A549 (cell line): ENCODE measurements around the gene EYA2. TPM values are rescaled to one million over a fixed set of nuclear protein-coding genes. Genes with fewer than 3 reads are reported as not detected.

Experiments used
- ATAC-seq, 2 experiments: fragments of 200-7000 bp in 1 of 2; fragments of >200 bp in 1 of 2; cut with Nextera tagmentation in 1 of 2; cut with Tn5 transposase in 1 of 2; 3 replicates each; pipeline versions ENCODE4 v1.8.0 to v1.9.1; 2018 to 2020; ENCODE audit warnings: mild to moderate bottlenecking in 1 of 2, moderate library complexity in 1 of 2
- CTCF ChIA-PET: fragments of 300-600 bp; sonication (Branson Sonifier 250); formaldehyde crosslinking; extraction: SDS; loops from one replicate; lab custom pipeline; 2021; ENCODE audit warnings: antibody characterized with exemption, inconsistent platforms; lab: Yijun Ruan, JAX
- POLR2A ChIA-PET: fragments of 350-600 bp; formaldehyde crosslinking; extraction: SDS; loops from one replicate; lab custom pipeline; 2021; ENCODE audit warnings: antibody characterized with exemption, inconsistent platforms; lab: Yijun Ruan, JAX
- DNase-seq, 2 experiments: peaks; one replicate each; pipeline versions ENCODE4 v3.0.0 to v3.0.0-alpha.2; 2011 to 2016; ENCODE audit warnings: low read depth in 1 of 2, low spot score in 1 of 2
- FAIRE-seq: peaks from 2 replicates; lab custom pipeline; 2011; peaks lifted over from hg19 to GRCh38; lab: Jason Lieb, UNC
- H3K27ac ChIP-seq, 2 experiments: fragments of >200 bp; sonication (Bioruptor Twin); formaldehyde crosslinking; 3 replicates each; pipeline ENCODE4 v1.5.1; 2016 to 2017
- H3K4me1 ChIP-seq: fragments of >200 bp; sonication (Bioruptor Twin); formaldehyde crosslinking; 3 replicates; pipeline ENCODE4 v1.6.1; 2016
- H3K4me2 ChIP-seq: fragments of >200 bp; sonication (Bioruptor Twin); formaldehyde crosslinking; 3 replicates; pipeline ENCODE4 v1.6.1; 2016
- H3K4me3 ChIP-seq: fragments of >200 bp; sonication (Bioruptor Twin); formaldehyde crosslinking; 3 replicates; pipeline ENCODE4 v1.5.1; 2016
- H3K9me3 ChIP-seq: fragments of >200 bp; sonication (Bioruptor Twin); formaldehyde crosslinking; 3 replicates; pipeline ENCODE4 v1.6.1; 2016
- BHLHE40 ChIP-seq: IDR thresholded peaks from 2 replicates; pipeline ENCODE4 v1.6.1; 2012; ENCODE audit warnings: low read depth, low read length, inconsistent platforms
- CEBPB ChIP-seq, 2 experiments: fragments of >200 bp in 1 of 2; sonication (Bioruptor Twin) in 1 of 2; formaldehyde crosslinking in 1 of 2; IDR thresholded peaks; 2 replicates each; pipeline ENCODE4 v1.6.1; 2012 to 2016
- CHD4 ChIP-seq: fragments of 200-600 bp; sonication (generic); IDR thresholded peaks from 2 replicates; pipeline ENCODE4 v1.6.1; 2016; ENCODE audit warnings: antibody characterized with exemption, mild to moderate bottlenecking, borderline replicate concordance
- EHF ChIP-seq: fragments of 250-450 bp; sonication (Bioruptor Pico); IDR thresholded peaks from 2 replicates; pipeline ENCODE4 v1.5.0; 2020; ENCODE audit warnings: mild to moderate bottlenecking
- EP300 ChIP-seq, 2 experiments: fragments of >200 bp; sonication (Bioruptor Twin); formaldehyde crosslinking; IDR thresholded peaks; 2 replicates in 1 of 2; 3 replicates in 1 of 2; pipeline ENCODE4 v1.6.1; 2016 to 2017
- FOSB ChIP-seq: fragments of 250-450 bp; sonication (Bioruptor Pico); IDR thresholded peaks from 2 replicates; pipeline ENCODE4 v1.5.0; 2020; ENCODE audit warnings: mild to moderate bottlenecking, moderate library complexity
- GATA3 ChIP-seq: IDR thresholded peaks from 2 replicates; pipeline ENCODE4 v1.6.1; 2012; ENCODE audit warnings: borderline replicate concordance
- HEYL ChIP-seq: fragments of 250-450 bp; sonication (Bioruptor Pico); IDR thresholded peaks from 2 replicates; pipeline ENCODE4 v1.8.0; 2021; ENCODE audit warnings: mild to moderate bottlenecking, moderate library complexity
- HOXB13 ChIP-seq: fragments of 250-450 bp; sonication (Bioruptor Pico); IDR thresholded peaks from 2 replicates; pipeline ENCODE4 v1.5.0; 2020; ENCODE audit warnings: low read depth, mild to moderate bottlenecking, moderate library complexity
- KDM5A ChIP-seq: fragments of 200-600 bp; sonication (generic); IDR thresholded peaks from 2 replicates; pipeline ENCODE4 v1.6.1; 2016; ENCODE audit warnings: antibody characterized with exemption, mild to moderate bottlenecking
- MAFK ChIP-seq: fragments of 450-650 bp; IDR thresholded peaks from 2 replicates; pipeline ENCODE4 v1.6.1; 2014; ENCODE audit not compliant: partially characterized antibody
- MAZ ChIP-seq: fragments of 150-350 bp; IDR thresholded peaks from 2 replicates; pipeline ENCODE4 v1.6.1; 2014; ENCODE audit warnings: antibody characterized with exemption, low read depth, low read length, borderline replicate concordance
- NFE2L2 ChIP-seq: fragments of 150-350 bp; conservative IDR thresholded peaks from 2 replicates; pipeline ENCODE4 v1.6.1; 2014; ENCODE audit warnings: low read length
- NR3C1 ChIP-seq: fragments of >200 bp; sonication (Bioruptor Twin); formaldehyde crosslinking; IDR thresholded peaks from 3 replicates; pipeline ENCODE4 v1.6.1; 2017
- POLR2A ChIP-seq: IDR thresholded peaks from 2 replicates; pipeline ENCODE4 v1.6.1; 2012; ENCODE audit warnings: mild to moderate bottlenecking, low read length
- RAD21 ChIP-seq, 2 experiments: fragments of >200 bp in 1 of 2; sonication (Bioruptor Twin) in 1 of 2; formaldehyde crosslinking in 1 of 2; IDR thresholded peaks in 1 of 2; conservative IDR thresholded peaks in 1 of 2; 2 replicates in 1 of 2; 3 replicates in 1 of 2; pipeline ENCODE4 v1.6.1; 2012 to 2018; ENCODE audit warnings: inconsistent platforms in 1 of 2
- SMC3 ChIP-seq: fragments of >200 bp; sonication (Bioruptor Twin); formaldehyde crosslinking; IDR thresholded peaks from 3 replicates; pipeline ENCODE4 v1.6.1; 2018; ENCODE audit warnings: inconsistent platforms
- SREBF2 ChIP-seq: fragments of 450-650 bp; IDR thresholded peaks from 2 replicates; pipeline ENCODE4 v1.6.1; 2014; ENCODE audit warnings: mild to moderate bottlenecking, moderate library complexity
- ZSCAN20 ChIP-seq: fragments of 250-450 bp; sonication (Bioruptor Pico); IDR thresholded peaks from 2 replicates; pipeline ENCODE4 v1.8.0; 2022; ENCODE audit warnings: mild to moderate bottlenecking, moderate library complexity
- WGBS: methylation state at CpG from one replicate; pipeline ENCODE4 v1.1.6; 2017; ENCODE audit errors: missing lambda C conversion rate; 5-methylcytosine and 5-hydroxymethylcytosine counted together
- polyA plus RNA-seq, 4 experiments: library from polyadenylated mRNA; depleted of rRNA in 3 of 4; stranded (reverse); fragments of >200 nt; fragmentation: RNase III in 1 of 4; extraction: RNeasy Plus Mini Kit Qiagen cat#74134 plus additional on column Dnase treatment in 1 of 4; gene quantifications; 2 replicates in 3 of 4; 3 replicates in 1 of 4; pipeline ENCODE4 v1.2.3, GENCODE V29; 2011 to 2017
- TF ChIP-seq, protein P1 (sequence below): fragments of 200-600 bp; sonication (generic); IDR thresholded peaks from 2 replicates; pipeline ENCODE4 v1.6.1; 2016; ENCODE audit warnings: antibody characterized with exemption, mild to moderate bottlenecking, moderate library complexity
- TF ChIP-seq, protein P2 (sequence below): fragments of 250-450 bp; sonication (Bioruptor Pico); IDR thresholded peaks from 2 replicates; pipeline ENCODE4 v1.5.0; 2020; ENCODE audit warnings: low read depth, mild to moderate bottlenecking, moderate library complexity
- TF ChIP-seq, protein P3 (sequence below): fragments of 250-450 bp; sonication (Bioruptor Pico); IDR thresholded peaks from 2 replicates; pipeline ENCODE4 v1.5.0; 2021; ENCODE audit warnings: mild to moderate bottlenecking, moderate library complexity, borderline replicate concordance
- TF ChIP-seq, protein P4 (sequence below): fragments of >200 bp; sonication (Bioruptor Twin); formaldehyde crosslinking; IDR thresholded peaks from 3 replicates; pipeline ENCODE4 v1.6.1; 2016
- TF ChIP-seq, protein P5 (sequence below): IDR thresholded peaks from 2 replicates; pipeline ENCODE4 v1.6.1; 2012

The EYA2 gene
- polyA plus RNA-seq, 2 of the 4 experiments (the other 2 are of a cell fraction) = 4.5 to 4.6 TPM

DNA sequence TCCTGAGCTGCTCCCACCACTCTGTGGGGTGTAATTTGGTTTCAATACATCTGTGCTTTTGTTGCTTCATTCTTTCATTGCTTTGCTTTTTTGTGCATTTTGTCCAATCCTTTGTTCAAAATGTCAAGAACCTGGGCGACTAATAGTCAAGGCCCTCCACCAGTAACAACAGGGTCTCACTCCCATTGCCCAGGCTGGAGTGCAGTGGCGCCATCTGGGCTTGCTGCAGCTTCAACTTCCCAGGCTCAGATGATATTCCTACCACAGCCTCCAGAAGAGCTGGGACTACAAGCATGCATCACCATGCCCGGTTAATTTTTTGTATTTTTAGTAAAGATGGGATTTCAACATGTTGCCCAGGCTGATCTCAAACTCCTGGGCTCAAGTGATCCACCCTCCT, 169.2 kb downstream of the EYA2 start (continued):
- TF ChIP-seq ZSCAN20 (CRISPR knock-in tag) (no peak), RAD21 (conservative IDR thresholded peaks at IDR 0.05 in 1 of 2, IDR thresholded peaks at IDR 0.05 in 1 of 2) (no peak), HOXB13 (CRISPR knock-in tag) (no peak), KDM5A (no peak), GATA3 (no peak)

DNA sequence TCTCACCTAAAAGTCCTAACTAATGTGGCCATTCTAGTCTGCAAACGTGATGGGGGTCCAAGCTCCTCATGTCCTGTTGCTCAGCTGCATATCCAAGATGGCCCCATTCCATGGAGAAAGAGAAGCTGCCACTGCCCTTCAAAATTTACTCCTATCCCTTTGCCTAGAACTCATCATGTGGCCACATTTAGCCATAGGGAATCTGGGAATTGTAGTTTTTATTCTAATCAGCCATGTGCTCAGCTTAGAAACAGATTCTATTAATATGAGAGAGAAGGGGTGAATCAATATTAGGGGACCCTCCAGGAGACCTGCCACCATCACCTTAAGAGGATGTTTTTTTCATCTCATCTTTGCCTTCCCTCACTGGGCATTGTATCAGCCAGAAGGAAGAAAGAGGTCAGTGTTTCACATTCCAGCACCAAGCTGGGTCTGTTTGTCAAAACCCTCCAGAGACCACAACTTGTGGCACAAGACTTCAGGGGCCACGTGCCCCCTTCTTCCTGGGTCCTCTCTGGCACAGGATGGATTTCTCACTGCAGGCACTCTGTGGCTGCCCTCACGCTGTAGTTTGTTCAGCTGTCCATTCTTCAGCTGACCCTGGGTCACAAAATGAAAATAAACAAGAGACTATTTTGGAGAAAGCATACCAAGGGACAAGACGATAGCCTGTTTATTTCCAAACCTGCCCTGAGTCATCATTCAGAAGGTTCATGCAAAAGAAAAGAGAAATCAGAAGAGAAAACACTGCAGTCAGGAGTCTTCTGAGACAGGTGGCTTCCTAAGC, 172.0 kb downstream of the EYA2 start:
- no peaks in the 10 kb centered on the region for H3K4me1 ChIP-seq
- CTCF ChIA-PET = no interaction called here
- TF ChIP-seq, protein P1, sequence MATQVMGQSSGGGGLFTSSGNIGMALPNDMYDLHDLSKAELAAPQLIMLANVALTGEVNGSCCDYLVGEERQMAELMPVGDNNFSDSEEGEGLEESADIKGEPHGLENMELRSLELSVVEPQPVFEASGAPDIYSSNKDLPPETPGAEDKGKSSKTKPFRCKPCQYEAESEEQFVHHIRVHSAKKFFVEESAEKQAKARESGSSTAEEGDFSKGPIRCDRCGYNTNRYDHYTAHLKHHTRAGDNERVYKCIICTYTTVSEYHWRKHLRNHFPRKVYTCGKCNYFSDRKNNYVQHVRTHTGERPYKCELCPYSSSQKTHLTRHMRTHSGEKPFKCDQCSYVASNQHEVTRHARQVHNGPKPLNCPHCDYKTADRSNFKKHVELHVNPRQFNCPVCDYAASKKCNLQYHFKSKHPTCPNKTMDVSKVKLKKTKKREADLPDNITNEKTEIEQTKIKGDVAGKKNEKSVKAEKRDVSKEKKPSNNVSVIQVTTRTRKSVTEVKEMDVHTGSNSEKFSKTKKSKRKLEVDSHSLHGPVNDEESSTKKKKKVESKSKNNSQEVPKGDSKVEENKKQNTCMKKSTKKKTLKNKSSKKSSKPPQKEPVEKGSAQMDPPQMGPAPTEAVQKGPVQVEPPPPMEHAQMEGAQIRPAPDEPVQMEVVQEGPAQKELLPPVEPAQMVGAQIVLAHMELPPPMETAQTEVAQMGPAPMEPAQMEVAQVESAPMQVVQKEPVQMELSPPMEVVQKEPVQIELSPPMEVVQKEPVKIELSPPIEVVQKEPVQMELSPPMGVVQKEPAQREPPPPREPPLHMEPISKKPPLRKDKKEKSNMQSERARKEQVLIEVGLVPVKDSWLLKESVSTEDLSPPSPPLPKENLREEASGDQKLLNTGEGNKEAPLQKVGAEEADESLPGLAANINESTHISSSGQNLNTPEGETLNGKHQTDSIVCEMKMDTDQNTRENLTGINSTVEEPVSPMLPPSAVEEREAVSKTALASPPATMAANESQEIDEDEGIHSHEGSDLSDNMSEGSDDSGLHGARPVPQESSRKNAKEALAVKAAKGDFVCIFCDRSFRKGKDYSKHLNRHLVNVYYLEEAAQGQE = no peak
- no peak for TF ChIP-seq MAFK
- TF ChIP-seq GATA3 = no peak
- no peak for TF ChIP-seq CHD4
- TF ChIP-seq, protein P2, sequence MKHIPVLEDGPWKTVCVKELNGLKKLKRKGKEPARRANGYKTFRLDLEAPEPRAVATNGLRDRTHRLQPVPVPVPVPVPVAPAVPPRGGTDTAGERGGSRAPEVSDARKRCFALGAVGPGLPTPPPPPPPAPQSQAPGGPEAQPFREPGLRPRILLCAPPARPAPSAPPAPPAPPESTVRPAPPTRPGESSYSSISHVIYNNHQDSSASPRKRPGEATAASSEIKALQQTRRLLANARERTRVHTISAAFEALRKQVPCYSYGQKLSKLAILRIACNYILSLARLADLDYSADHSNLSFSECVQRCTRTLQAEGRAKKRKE = no peak
- no peak for TF ChIP-seq NFE2L2
- TF ChIP-seq, protein P3, sequence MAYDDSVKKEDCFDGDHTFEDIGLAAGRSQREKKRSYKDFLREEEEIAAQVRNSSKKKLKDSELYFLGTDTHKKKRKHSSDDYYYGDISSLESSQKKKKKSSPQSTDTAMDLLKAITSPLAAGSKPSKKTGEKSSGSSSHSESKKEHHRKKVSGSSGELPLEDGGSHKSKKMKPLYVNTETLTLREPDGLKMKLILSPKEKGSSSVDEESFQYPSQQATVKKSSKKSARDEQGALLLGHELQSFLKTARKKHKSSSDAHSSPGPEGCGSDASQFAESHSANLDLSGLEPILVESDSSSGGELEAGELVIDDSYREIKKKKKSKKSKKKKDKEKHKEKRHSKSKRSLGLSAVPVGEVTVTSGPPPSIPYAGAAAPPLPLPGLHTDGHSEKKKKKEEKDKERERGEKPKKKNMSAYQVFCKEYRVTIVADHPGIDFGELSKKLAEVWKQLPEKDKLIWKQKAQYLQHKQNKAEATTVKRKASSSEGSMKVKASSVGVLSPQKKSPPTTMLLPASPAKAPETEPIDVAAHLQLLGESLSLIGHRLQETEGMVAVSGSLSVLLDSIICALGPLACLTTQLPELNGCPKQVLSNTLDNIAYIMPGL (CRISPR knock-in tag) = no peak
- TF ChIP-seq EHF (CRISPR knock-in tag) = no peak
- TF ChIP-seq CEBPB (IDR thresholded peaks at IDR 0.05) = no peak
- TF ChIP-seq, all 56 proteins: peak for 0
- DNase-seq = no peak
- H3K9me3 ChIP-seq = peaks cover 40% of the 10 kb centered on the region
- WGBS = 27% methylated on average over 4 of the region's 4 CpGs
- FAIRE-seq = no peak
- no peak overlapping the region for H3K4me2 ChIP-seq
- POLR2A ChIA-PET = no interaction called here
- H3K4me3 ChIP-seq = no peak overlapping the region
- H3K27ac ChIP-seq = no peak overlapping the region
- ATAC-seq = no peak

DNA sequence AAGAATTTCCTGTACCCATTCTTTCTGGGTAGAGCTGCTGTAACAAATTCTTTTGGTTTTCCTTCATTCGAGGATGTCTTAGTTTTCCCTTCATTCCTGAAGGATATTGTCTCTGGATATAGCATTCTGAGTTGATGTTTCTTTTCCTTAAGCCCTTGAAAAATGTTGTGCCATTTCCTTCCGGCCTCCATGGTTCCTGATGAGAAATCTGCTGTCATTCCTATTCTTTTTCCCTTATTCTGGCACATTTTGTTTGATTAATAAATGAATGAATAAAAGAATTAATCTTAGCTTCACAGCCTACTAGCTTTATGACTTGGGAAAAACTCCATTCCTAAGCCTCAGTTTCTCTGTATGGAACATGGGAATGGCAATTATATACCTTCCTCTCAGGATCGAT, 173.1 kb downstream of the EYA2 start:
- POLR2A ChIA-PET = interaction anchor here (0.6 kb wide), 1 partner anchor 48 kb away, joined by 8 read pairs; no protein-coding TSS in a partner anchor

More for the DNA sequence above, 173.1 kb downstream of the EYA2 start:
- WGBS = 47% methylated on average over 3 of the region's 3 CpGs
- Histone ChIP-seq H3K4me1 (no peaks in the 10 kb centered on the region), H3K9me3 (peaks cover 40% of the 10 kb centered on the region), H3K4me2 (no peak overlapping the region), H3K27ac (no peak overlapping the region), H3K4me3 (no peak overlapping the region)
- DNase-seq (peak in 1 of 2 experiments; percentile 17), FAIRE-seq (no peak), ATAC-seq (no peak)
- CTCF ChIA-PET = interaction anchor here (0.6 kb wide), 1 partner anchor 357 kb away, joined by 3 read pairs; no protein-coding TSS in a partner anchor
- TF ChIP-seq POLR2A (no peak), FOSB (CRISPR knock-in tag) (no peak), SMC3 (no peak), ZSCAN20 (CRISPR knock-in tag) (no peak), MAZ (no peak), NR3C1 (no peak), HEYL (no peak), SREBF2 (no peak), EP300 (IDR thresholded peaks at IDR 0.05) (no peak), BHLHE40 (no peak)
- TF ChIP-seq, protein P4, sequence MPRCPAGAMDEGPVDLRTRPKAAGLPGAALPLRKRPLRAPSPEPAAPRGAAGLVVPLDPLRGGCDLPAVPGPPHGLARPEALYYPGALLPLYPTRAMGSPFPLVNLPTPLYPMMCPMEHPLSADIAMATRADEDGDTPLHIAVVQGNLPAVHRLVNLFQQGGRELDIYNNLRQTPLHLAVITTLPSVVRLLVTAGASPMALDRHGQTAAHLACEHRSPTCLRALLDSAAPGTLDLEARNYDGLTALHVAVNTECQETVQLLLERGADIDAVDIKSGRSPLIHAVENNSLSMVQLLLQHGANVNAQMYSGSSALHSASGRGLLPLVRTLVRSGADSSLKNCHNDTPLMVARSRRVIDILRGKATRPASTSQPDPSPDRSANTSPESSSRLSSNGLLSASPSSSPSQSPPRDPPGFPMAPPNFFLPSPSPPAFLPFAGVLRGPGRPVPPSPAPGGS = no peak
- TF ChIP-seq, protein P5, sequence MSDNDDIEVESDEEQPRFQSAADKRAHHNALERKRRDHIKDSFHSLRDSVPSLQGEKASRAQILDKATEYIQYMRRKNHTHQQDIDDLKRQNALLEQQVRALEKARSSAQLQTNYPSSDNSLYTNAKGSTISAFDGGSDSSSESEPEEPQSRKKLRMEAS = no peak
- TF ChIP-seq, protein P2 = no peak
